ENCODE measurements around the gene PET117.
"Not testable (repeated sequence)": the region's sequence is repeated elsewhere in the genome, so short reads cannot be mapped to it uniquely, and the experiment has no call there.

Gene PET117

GRCh38 chr20:18176318-18176785 is 38.7 kb downstream of the PET117 start:
- DNase-seq (ENCODE audit: low read depth), result no peak
- TF ChIP-seq, protein P1, sequence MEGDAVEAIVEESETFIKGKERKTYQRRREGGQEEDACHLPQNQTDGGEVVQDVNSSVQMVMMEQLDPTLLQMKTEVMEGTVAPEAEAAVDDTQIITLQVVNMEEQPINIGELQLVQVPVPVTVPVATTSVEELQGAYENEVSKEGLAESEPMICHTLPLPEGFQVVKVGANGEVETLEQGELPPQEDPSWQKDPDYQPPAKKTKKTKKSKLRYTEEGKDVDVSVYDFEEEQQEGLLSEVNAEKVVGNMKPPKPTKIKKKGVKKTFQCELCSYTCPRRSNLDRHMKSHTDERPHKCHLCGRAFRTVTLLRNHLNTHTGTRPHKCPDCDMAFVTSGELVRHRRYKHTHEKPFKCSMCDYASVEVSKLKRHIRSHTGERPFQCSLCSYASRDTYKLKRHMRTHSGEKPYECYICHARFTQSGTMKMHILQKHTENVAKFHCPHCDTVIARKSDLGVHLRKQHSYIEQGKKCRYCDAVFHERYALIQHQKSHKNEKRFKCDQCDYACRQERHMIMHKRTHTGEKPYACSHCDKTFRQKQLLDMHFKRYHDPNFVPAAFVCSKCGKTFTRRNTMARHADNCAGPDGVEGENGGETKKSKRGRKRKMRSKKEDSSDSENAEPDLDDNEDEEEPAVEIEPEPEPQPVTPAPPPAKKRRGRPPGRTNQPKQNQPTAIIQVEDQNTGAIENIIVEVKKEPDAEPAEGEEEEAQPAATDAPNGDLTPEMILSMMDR (IDR thresholded peaks at IDR 0.05; ENCODE audit: insufficient read depth, low read depth, low read length, missing control alignments), result no peak

GRCh38 chr20:18180366-18180765 is 42.7 kb downstream of the PET117 start:
- not testable (repeated sequence) for H3K4me3 ChIP-seq (ENCODE audit: low read depth, low read length); DNase-seq (ENCODE audit: low read depth)

More at GRCh38 chr20:18176318-18176785, 38.7 kb downstream of the PET117 start:
- no peak overlapping the region for H3K4me3 ChIP-seq (ENCODE audit: low read depth, low read length)

- DNase-seq (ENCODE audit: low read depth), result no peak
- TF ChIP-seq, protein P1 (IDR thresholded peaks at IDR 0.05; ENCODE audit: insufficient read depth, low read depth, low read length, missing control alignments), result no peak
- H3K4me3 ChIP-seq (ENCODE audit: low read depth, low read length), result no peak overlapping the region
Measured at GRCh38 chr20:18180815-18181214, 43.2 kb downstream of the PET117 start.

GRCh38 chr20:18187020-18187419 is 49.4 kb downstream of the PET117 start:
- H3K4me3 ChIP-seq (ENCODE audit: low read depth, low read length), result no peak overlapping the region
- DNase-seq (ENCODE audit: low read depth), result no peak
- TF ChIP-seq, protein P1 (IDR thresholded peaks at IDR 0.05; ENCODE audit: insufficient read depth, low read depth, low read length, missing control alignments), result no peak

DNA sequence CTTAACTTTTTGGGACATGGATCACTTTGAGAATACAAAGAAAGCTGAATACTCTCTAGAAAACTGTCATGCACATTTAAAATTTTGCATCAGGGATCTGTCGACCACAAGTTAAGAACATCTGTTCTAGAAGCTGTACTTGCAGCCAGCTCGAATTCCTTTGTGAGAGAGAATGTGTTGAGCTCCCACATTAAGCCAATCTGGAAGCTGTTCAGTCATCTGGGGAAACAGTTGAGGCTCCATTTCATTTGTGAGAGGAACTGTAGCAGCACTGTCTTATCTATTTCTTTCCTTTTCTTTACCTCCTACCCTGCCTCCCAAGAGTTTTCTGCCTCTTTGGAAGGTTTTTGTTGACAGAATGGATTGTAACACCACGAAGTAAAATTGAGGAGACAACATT is 50.8 kb downstream of the PET117 start:
- TF ChIP-seq, protein P1 (IDR thresholded peaks at IDR 0.05; ENCODE audit: insufficient read depth, low read depth, low read length, missing control alignments), result no peak
- DNase-seq (ENCODE audit: low read depth), result no peak
- H3K4me3 ChIP-seq (ENCODE audit: low read depth, low read length), result no peak overlapping the region

DNA sequence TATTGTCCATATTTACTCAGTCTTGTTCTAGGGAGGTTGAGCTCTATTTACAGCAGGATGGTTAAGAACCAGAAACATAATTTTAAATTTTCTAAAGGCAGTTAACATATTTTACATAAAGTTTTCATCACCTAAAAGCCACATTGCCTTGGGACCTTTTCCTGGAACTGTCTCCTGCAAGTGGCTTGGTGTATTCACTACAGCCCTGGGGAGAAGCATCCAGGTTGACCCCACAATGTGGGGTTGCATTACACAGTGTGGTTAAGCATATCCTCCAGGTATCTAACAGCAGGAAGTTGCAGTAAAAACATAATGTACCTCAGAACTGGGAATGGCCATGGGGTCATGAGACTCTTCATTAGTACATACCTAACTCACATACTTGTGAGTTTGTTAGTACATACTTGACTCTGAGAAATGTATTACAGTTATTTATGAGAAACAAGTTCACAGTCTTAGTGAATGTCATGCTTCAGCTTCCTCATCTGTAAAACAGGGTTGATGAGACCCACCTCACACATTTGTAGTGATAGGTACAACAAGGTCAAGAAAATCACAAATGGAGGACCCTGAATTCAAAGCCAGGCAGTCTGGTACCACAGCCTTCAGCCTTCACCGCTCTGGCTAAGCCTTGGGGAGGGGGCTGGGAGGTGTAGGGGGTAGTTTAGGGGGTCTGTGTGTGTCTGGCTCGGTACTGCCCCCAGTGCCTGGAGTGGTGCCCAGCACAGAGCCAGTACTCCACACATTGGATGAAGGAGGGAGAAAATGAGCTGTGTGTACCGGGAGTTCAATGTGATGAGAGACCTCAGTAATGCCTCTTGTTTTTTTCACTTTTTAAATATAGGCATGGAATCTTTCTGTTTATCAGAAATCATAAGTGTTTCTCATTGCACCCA is 52.9 kb downstream of the PET117 start:
- TF ChIP-seq, protein P1 (IDR thresholded peaks at IDR 0.05; ENCODE audit: insufficient read depth, low read depth, low read length, missing control alignments), result no peak
- no peak for DNase-seq (ENCODE audit: low read depth)
- no peak overlapping the region for H3K4me3 ChIP-seq (ENCODE audit: low read depth, low read length)

DNA sequence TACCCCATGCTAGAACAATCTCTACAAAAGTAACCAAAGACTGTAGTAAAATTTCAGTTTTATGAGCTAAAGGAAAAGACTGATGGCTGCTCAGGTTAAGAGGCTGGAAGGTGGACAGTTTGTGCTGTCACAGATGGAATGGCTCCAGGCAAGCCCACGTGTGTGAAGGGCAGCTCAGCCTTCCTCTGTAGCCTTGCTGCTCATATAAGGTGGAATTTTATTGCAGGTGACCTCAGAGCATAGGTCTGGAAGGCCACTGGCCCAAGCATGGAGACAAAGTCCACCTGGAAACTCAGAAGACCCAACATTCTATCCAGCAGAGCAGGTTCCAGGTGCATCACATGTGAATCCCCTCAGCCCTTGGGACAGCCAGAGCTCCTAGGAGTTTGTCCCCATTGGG is 53.6 kb downstream of the PET117 start:
- H3K4me3 ChIP-seq (ENCODE audit: low read depth, low read length), result no peak overlapping the region
- TF ChIP-seq, protein P1 (IDR thresholded peaks at IDR 0.05; ENCODE audit: insufficient read depth, low read depth, low read length, missing control alignments), result no peak
- DNase-seq (ENCODE audit: low read depth), result no peak
